GM18502 (cell line): Measurements from ENCODE around the gene GRK6.

ENCODE experiments used
- ATAC-seq: cut with Tn5 transposase; IDR thresholded peaks from one replicate; pipeline ENCODE4 v1.9.1; 2021; ENCODE audit warnings: mild to moderate bottlenecking; ENCODE audit not compliant: unreplicated experiment, poor library complexity

The GRK6 gene

GRCh38 chr5:177466861-177467260 lies 40.4 kb downstream of the GRK6 start:
- ATAC-seq, result no peak

GRCh38 chr5:177467436-177467835 lies 41.0 kb downstream of the GRK6 start:
- ATAC-seq, result no peak

DNA sequence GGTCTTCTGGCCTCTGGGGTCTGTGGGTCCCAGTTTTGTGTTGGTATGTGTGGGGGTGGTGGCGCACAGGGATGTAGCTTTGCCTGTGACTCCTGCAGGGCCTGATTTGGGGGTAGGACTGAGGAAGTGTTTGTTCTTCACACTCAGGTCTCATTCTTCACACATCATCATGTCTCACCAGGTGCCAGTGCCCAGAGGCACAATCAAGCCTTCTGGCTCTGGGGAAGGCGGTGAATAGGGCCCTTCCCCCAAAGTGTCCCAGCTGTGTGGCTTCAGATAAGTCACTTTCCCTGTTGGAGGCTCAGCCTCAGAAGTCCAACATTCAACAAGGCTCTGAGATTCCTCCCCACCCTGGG lies 41.8 kb downstream of the GRK6 start:
- no peak for ATAC-seq

DNA sequence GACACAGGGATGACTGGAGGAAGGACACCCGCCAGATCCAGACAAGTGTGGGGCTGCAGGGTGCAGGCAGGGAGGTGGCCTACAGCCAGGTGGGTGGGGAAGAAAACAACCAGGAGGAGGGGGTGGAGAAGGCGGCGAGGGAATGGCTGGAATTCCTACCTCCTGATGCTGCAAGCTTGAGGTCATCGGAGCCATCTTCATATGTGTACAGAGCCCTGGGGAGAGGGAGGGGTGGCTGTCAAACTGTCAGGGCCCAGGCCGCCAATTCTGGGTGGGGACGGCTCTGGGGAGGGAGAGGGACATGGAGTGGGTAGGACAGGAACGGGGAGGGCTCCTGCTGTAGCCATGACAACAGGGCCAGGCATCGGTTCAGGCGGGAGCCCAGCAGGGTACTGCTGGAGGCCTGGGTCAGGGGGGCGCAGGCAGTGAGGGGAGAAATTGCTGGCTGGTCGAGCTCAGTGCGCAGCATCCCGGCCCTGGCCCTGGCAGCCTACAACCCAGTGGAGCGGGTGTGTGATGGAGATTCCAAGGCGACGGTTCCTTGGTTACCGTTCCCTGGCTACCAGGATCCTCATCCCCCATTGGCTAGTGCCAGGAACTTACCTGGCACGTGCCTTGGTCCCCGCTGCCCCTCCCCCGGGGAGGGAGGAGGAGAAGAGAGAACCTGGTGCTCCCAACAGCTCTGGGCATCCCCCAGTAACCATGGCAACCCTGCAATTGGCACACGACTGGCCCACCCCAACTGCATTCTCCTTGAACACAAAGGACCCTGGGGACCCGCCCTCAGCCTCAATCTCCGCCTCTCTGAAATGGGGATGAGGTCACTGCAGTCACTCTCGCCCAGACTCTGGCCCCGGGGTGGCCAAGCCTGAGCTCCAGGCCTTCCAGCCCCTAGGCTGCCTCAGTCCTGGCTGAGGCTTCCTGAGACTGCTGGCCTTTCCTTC lies 42.5 kb downstream of the GRK6 start:
- ATAC-seq, result no peak

DNA sequence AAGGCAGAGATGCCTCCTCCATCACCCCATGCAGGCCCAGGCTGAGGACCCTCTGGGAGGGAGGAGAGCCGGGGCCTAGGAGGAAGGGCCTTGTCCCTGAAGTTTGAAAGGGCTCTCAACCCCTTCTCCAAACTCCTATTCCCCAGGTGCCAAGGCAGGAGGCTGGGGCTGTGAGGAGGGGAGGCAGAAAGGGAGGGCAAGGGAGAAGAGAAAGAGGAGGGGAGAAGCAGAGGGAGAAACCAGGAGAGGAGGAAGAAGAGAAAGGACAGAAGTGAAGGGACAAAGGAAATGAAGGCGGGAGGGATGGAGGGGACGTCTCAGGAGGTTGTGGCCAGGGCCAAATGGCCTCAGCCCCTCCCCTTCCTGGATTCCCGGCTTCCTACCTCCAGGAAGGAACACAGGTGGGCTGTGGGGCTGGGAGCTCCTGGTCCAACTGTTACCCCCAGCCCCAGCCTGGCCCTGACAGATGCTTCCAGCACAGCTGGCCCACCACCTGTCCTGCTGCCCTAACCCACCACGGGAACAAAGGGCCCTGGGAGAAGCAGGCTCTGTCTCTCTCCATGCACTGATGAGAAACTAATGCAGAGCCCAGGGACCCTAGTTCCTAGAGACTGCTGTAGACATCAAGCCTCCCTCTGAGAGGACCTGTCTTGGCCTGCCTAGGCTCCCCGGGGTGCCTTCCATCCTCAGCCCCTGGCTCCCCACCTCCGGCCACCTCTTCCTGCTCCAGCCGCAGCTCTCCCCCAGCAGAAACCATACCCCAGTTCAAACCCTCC lies 43.5 kb downstream of the GRK6 start:
- ATAC-seq, result no peak

GRCh38 chr5:177470759-177471536 lies 44.5 kb downstream of the GRK6 start:
- no peak for ATAC-seq

DNA sequence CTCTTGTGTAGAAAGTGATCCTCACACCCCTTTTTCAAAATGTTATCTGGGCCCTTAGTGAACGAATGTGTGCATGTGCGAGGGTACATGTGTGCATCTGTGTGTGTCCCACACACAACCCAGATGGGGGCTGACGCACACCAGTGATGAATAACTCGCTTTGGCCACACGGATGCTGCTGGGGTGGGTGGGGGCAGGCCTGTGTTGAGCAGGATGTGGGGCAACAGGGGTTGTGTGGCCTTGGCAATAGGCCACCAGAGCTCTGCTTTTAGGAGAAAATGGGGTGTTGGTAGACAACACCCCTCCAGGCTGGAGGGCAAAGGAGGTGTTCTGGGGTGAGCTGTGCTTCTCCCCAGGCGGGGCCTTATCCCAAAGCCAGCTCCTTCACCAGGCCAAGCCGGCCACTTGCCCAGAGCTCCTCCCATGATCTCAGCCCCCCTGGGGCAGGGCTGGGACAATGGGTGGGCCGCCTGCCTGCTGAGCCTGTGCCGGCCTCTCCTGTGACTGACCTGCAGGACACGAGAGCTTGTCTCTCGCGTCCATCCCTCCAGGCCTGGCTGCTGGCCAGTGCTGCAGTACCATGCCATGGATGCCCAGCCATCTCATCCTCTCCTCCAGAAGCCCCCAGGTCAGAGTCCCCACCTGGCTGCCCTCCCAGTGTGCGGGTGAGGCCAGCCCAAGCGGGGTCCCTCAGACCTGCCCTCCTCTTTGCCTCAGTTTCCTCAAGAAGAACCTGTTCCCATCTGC lies 45.3 kb downstream of the GRK6 start:
- ATAC-seq, result no peak

GRCh38 chr5:177472460-177473442 lies 46.3 kb downstream of the GRK6 start:
- no peak for ATAC-seq

- ATAC-seq, result no peak
Observed at GRCh38 chr5:177473443-177474001, 47.0 kb downstream of the GRK6 start, which contains the start of gene DBN1. TSS of gene DBN1 (minus strand) at chr5:177473634. CDS start at chr5:177473521, 113 bp downstream.

DNA sequence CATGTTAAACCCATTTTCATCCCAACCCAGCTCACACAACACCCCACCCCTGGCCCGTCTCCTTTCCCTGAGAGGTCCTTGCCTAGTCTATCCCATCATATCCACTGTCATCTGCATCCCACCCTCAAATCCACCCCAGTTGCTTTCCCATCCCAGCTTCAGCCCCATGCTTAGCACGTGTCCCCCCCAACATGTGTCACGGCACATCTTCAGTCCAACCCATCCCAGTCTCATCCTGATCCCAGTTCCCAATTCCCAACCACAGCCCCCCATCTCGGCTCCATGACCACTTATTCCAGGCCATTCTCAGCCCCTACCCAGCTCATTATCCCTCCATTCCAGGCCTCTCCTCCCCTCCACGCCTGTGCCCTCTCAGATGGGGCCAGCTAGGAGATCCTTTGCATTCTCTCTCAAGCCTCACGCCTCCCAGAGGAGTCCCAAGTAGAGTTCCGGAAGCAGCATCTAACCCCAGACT lies 47.6 kb downstream of the GRK6 start:
- ATAC-seq, result no peak

- no peak for ATAC-seq
Observed at GRCh38 chr5:177474846-177475562, 48.5 kb downstream of the GRK6 start.

DNA sequence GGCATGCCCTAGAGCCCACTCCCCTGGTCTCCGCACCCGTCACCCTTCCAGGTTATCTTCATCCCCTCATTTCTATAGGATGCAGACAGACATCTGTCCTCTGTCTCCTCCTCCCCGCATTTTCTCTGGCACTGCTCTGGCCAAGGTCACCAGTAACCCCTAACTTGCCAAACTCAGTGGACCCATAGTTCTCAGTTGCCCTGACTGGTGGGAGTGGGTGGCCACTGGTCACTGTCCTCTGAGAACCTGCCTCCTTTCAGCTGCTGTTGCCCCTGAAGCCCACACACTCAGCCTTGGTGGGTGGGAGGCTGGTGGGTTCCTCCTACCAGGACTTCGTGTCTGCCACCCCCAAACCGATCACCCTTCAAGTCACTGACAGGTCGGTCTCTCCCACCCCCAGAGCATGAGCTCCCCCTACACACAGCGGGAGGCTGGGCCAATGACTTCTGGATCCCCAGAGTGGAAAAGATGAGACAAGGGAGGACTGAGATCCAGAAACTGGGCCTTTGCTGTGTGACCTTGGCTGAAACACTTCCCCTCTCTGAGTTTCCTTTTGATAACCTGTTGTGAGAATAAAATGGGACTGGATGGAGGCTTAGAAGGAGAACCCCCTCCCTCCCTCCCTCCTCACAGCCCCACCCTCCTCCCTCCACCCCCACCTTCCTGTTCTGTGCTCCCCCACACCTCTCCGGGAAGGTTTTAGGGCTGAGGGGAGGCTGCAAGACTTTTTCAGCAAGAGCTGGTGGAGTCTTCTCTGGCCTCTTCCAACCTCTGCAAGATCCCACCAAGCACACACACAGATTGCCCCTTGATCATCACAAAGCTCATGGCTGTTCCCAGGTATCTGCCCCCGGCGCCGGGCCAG lies 49.3 kb downstream of the GRK6 start:
- no peak for ATAC-seq

GRCh38 chr5:177476531-177477233 lies 50.2 kb downstream of the GRK6 start:
- ATAC-seq, result no peak

DNA sequence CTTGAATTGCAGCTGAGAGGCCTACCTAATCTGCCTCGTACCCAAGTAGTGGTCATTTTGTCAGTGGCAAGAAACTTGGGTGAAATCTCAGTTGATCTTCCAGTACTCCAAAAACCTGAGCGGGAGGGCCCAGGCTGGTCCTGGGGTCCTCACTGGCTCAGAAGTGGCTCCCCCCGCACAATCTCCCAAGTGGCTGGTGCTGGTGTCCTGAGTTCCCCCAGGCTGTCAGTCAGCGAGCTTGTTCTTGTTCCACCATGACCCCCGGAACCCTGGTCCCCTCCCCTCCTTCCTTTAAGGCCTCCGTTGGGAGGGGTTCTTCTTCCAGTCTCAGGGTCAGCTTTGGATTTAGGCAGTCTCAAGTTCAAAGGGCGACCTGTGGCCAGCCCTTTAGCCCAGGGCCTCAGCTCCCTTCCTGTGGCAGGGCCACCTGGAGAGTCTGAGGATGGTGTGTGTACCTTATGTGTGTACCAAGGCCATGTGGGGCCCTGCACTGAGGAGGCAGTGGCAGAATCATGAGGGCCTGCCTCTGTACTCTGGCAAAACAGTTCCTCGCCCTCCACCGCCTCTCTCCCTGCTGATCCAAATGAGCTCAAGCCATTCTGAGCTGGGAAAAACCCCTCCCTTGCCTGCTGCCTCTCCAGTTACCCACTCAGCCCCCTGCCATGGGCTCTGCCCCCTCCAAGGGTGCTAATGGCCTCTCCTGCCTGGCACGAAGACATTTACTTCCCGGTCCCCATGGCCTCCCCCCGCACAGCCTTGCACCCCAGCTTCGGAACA lies 51.4 kb downstream of the GRK6 start:
- ATAC-seq, result no peak
